A549 treated with CpdA at 1 μM for 4 hours (cell line): ENCODE results near the gene LSMEM2. TPM values are rescaled to one million over a fixed set of nuclear protein-coding genes. Genes with fewer than 3 reads are reported as not detected.

Experiments used
- total RNA-seq: library from RNA; stranded (reverse); fragments of 200-300 nt; extraction: Qiagen RNA extraction; gene quantifications from 5 replicates; pipeline ENCODE4 v1.2.3, GENCODE V29; 2022; ENCODE audit warnings: low read depth

Gene LSMEM2
- 0.05 to 0.14 TPM (median 0.13 TPM) in 3 of 5 replicates, not detected in the others for total RNA-seq

DNA sequence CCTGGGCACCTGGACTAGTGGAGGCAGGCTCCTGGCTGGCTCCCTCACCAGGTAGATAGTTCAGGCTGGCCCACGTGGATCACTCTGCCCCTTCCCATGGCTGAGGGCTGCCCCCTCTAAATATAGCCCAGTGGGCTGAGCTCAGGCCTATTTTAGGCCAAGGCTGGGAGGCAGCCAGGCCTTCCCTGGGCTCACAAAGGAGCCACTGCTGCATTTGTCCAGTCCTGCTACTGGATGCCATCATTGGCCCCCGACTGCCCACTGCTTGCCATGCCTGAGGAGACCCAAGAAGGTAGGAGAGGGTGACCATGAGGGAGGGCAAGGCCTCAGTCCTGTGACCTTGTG, at the start of gene LSMEM2:
Gene LSMEM2 (plus strand): TSS at position 208 of the 345 bp plus-strand sequence. CDS start 27 bp downstream, at position 235.

DNA sequence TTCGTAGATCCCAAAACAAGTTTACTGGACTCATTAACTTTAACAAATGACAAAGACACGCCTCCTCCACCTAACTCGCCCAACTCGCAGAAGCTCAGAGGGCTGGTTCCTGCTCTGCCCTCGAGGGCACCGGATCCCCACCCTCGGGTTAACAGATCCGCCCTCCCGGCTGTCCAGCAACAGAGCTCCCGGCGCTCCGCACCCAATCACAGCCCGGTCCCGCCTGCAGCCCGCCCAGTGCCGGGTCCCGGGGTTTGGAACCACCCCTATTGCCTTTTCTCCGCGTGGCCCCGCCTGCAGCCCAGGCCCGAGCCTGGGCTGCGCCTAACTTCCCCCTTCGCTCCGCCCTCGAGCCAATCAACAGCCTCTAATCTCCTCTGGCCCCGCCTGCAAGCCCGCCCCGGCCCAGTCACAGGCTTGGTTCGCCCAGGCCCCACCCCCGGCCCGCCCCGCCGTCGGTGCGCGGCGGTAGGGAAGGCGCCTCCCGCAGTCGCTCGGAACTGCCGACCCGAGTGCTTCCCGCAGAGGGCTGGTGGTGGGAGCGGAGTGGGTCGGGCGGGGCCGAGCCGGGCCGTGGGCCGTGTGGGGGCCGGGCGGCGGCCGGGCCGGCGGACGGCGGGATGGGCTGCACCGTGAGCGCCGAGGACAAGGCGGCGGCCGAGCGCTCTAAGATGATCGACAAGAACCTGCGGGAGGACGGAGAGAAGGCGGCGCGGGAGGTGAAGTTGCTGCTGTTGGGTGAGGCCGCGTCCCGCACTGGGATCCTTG, 43.0 kb upstream of the LSMEM2 start, which contains the start of gene GNAI2:
Gene GNAI2 (plus strand): TSS at position 489 of the 768 bp plus-strand sequence. CDS start 132 bp downstream, at position 621.

DNA sequence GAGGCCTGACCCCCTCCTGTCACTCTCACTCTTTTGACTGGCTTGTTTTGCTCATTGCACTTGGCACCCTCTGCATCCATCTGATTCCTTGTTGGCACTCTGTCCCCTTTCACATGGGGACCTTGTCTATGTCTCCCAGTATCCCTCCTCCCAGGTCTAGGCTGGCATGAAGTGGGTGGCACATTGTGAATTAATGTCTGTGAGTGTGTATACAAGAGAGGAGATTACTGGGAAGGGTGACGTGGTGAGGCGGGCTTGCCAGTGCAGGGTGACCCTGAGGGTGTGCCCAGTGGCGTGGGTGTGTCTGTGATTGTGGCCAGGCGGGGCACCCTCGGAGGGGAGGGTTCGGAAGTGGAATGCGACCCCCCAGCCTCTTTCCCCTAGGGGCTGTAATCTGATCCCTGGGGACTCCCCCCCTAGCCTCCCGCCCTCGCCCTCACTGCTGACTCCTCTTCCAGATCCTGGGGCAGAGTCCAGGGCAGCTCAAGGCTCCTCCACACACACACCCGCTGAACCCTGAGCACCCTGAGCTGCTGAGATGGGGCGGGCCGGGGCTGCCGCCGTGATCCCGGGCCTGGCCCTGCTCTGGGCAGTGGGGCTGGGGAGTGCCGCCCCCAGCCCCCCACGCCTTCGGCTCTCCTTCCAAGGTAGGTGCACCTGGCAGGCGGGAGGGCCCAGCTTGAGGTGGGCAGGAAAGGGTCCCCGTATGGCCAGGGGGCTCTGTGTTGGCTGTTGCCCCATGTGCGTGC, 10.0 kb upstream of the LSMEM2 start, which contains the start of gene SEMA3B:
Gene SEMA3B (plus strand): TSS at position 445 of the 749 bp plus-strand sequence. CDS start 94 bp downstream, at position 539.

DNA sequence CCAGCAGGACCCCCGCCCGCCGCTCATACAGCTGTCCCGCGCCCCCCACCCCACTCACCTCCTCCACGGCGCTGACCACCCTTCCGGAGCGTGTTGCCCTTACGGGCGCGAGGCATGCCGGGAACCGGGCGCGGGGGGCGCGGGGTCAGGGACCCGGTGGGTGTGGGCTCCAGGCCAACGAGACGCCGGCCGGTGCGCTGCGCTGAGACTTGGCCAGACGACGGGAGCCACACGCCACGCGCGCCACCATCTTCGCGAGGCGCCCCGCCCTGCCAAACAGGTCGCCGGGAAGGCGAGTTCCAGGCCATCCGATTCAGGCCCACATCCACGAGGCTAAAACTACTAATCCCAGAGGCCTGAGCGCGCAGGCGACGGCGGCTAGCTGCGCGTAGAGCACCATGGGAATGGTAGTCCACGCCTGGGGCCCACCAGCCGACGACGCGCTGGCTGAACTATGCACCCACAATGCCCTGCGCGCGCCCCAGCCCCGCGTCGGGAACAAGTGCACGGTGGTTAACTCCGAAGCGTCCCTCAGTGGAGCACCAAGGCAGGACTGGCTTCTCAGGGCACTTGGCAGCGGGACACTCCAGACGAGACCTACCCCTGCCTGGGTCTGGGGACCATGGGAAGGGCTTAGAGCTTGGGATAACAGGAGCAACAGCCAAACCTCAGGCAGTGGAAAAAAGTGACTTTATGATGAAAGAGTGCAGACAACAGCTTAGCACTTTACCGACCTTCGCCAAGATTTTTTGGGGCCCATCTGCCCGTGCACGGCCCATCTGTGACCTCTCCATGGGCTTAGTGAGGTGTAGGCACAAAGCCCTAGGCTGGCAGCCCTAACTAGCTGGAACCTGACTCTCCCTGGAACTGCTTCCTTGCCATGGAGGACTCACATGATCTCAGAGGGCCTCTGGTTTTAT, 13.5 kb downstream of the LSMEM2 start, which contains the start of gene IFRD2:
Gene IFRD2 (minus strand): TSS at position 271 of the 920 bp plus-strand sequence. CDS start 155 bp downstream, at position 116.

DNA sequence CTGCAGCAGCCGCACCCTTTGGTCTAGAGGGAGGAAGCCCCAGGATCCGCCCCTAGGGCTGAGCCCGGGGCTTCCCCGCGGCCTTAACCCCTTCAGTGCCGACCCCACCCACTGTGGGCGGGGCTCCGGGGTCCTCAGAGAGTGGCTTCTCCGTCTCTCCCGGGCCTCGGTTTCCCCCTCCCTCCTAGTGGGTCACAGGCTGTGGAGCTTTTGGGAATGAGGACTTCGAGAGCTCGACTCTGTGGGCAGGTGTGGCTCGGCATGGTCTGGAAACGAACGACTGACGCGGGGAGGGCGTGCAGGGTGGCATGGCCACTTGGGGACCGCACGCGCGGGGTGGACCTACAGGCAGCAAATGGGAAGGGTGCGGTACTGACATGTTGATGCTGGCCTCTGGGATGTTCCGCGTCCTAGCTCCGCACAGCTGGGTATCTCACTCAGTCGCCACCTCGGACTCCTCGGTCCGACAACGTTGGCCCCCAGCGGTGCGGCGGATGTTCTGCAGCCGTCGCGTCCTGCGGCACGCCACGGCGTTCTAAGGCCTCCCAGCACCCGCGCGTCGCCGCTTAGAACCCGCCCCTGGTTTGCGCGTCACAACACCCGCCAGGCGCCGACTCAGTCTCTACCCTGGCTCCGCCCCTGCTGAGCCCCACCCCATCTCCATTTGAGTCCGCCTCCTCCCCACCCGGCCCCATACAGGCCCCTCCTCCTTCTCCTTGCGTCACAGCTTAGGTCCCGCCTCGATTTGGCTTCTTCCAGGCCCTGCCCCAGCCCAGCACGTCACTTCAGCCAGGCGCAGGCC, 20.1 kb downstream of the LSMEM2 start, which contains the start of the genes HYAL3 and NAA80:
Gene HYAL3 (minus strand): TSS at position 570 of the 802 bp plus-strand sequence. CDS start 3,803 bp downstream, outside the sequence.
Gene NAA80 (minus strand): TSS at position 570 of the 802 bp plus-strand sequence. CDS start 1,942 bp downstream, outside the sequence.

DNA sequence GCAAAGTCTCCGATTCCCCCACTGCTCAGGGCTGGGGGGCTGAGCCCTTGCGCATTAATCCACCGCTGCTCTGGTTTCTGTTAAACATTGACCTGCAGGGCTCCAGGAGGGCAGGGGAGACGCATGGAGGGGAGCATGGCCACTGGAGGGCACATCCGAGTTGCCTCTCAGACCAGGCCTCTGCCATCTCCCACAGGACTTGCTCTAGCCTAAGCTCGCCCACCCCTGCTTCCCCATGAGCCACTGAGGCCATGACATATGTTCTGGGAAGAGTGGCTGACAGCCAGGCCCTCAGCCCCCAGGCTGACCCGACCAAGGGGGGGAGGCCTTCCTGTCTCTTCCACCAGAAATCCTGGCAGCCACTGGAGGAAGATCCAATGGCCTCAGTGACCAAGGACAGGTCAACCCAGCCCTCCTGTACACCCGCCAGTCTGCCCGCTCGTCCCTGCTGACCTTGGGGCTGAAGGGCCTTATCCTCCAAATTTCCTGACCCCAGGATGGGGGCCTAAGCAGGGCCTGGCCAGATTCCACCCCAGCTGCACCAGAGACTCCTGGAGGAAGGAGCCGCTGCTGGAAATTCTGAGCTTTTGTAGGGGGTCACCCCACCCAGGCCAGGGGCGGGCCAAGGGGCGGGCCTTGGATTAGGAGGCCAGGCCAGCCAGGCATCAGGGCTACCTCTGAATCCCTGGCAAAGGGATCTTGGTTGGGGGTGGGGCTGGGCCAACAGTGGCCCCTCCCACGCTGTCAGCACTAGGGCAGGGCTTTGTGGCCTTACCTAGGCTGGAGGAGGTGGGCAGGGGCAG, 24.3 kb downstream of the LSMEM2 start, which contains the start of gene HYAL1:
Gene HYAL1 (minus strand): TSS at position 562 of the 803 bp plus-strand sequence. CDS start 618 bp downstream, outside the sequence.

DNA sequence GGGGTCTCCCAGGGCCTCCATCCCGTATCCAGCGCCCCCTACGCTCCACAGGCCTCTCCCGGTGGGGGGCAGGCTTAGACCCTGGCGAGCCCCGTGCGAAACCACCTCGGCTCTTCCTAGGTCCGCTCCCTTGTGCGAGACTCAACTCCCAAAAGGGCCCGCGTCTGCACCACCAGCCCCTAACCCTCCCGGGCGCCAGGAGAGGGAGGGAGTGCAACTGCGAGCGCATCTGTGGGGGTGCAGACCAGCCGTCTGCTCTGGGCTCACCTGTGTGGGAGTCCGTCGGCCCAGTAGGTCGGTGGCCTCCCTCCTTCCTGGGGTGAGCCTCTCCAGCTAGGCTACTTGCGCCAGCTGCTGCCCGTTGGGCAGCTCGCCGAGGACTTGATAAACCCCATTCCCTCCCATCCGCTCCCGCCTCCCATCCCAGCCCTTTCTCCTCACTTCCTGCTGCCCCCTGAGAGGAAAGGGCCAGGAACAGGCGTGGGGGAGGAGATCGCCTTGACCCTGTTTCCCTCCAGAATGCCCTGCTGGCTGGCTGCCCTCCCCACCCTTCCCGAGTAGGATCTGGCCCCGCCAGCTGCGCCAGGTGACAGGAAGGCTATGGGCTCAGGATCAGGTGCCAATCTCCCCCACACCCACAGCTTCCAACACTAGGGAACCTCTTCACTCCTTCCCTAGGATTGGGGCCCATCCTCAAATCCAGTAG, 43.7 kb downstream of the LSMEM2 start, which contains the start of gene HYAL2:
Gene HYAL2 (minus strand): TSS at position 360 of the 706 bp plus-strand sequence. CDS start 2,256 bp downstream, outside the sequence.

DNA sequence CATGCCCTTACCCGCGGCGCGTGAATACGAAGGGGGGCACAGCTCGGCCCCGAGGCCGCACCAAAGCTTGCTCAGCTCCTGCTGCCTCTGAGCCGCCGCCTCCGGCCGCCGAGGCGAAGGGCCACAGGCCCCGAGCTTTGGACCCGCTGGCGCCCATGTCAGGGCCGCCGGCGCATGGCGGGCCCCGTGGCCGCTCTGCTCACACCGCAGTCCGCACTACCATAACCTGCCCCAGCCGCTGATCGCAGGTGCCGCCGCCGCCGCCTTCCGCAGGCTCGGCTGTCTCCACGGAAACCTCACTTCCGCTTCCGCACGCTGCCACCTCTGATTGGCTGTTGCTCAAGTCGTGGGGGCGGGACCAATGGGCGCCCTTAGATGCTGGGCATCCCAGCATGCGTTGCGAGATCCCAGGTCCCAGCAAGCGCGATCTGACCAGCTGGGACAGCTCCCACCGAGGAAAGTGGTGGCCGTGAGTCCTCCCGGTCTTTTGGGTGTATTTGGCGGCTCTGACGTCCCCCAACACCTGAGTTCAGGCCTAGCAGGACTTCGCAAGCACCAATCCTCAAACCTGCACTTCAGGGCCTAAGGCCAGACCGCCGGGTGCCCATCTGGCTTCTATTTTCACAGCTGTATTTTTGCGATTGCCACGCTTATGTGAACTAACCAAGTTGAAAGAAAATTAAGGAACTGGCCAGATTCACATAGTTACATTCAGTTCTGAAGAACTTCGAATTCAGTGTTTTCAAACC, 49.2 kb downstream of the LSMEM2 start, which contains the start of gene TUSC2:
Gene TUSC2 (minus strand): TSS at position 281 of the 749 bp plus-strand sequence. CDS start 124 bp downstream, at position 157.

Other genes starting within 250 kb of the LSMEM2 start
- gene RBM5, start 190.2 kb upstream of the LSMEM2 start, total RNA-seq: 30.1 to 34.5 TPM (median 32.8 TPM) in 5 replicates
- 7.1 to 10.5 TPM (median 10.0 TPM) in 5 replicates for gene SEMA3F, start 123.8 kb upstream of the LSMEM2 start, total RNA-seq
- gene GNAT1, start 87.5 kb upstream of the LSMEM2 start, total RNA-seq: 0.02 TPM in 1 of 5 replicates, not detected in the others
- 0.01 to 0.04 TPM in 2 of 5 replicates, not detected in the others for gene SLC38A3, start 73.8 kb upstream of the LSMEM2 start, total RNA-seq
- gene GNAI2, start 42.9 kb upstream of the LSMEM2 start, total RNA-seq: 33.5 to 45.0 TPM (median 41.8 TPM) in 5 replicates
- gene SEMA3B, start 9.9 kb upstream of the LSMEM2 start, total RNA-seq: 4.8 to 9.3 TPM (median 6.9 TPM) in 5 replicates
- 73.1 to 96.7 TPM (median 94.7 TPM) in 5 replicates for gene IFRD2, start 13.3 kb downstream of the LSMEM2 start, total RNA-seq
- gene HYAL3, start 20.3 kb downstream of the LSMEM2 start, total RNA-seq: 7.8 to 10.6 TPM (median 9.1 TPM) in 5 replicates
- gene NAA80, start 20.3 kb downstream of the LSMEM2 start, total RNA-seq: 5.1 to 7.7 TPM (median 6.0 TPM) in 5 replicates
- gene HYAL1, start 24.5 kb downstream of the LSMEM2 start, total RNA-seq: 0.31 to 0.48 TPM (median 0.38 TPM) in 5 replicates
- gene HYAL2, start 43.7 kb downstream of the LSMEM2 start, total RNA-seq: 18.8 to 27.5 TPM (median 23.2 TPM) in 5 replicates
- 21.8 to 37.7 TPM (median 36.6 TPM) in 5 replicates for gene TUSC2, start 49.1 kb downstream of the LSMEM2 start, total RNA-seq
- gene RASSF1, start 61.7 kb downstream of the LSMEM2 start, total RNA-seq: 16.4 to 20.7 TPM (median 18.7 TPM) in 5 replicates
- 0.36 to 1.3 TPM (median 0.91 TPM) in 5 replicates for gene ZMYND10, start 66.6 kb downstream of the LSMEM2 start, total RNA-seq
- 13.4 to 15.1 TPM (median 13.8 TPM) in 5 replicates for gene NPRL2, start 71.7 kb downstream of the LSMEM2 start, total RNA-seq
- 14.6 to 22.0 TPM (median 21.1 TPM) in 5 replicates for gene CYB561D2, start 71.8 kb downstream of the LSMEM2 start, total RNA-seq
- gene TMEM115, start 80.4 kb downstream of the LSMEM2 start, total RNA-seq: 37.1 to 46.1 TPM (median 45.8 TPM) in 5 replicates
- gene CACNA2D2, start 224.5 kb downstream of the LSMEM2 start, total RNA-seq: 0.28 to 0.66 TPM (median 0.52 TPM) in 5 replicates